ENCODE measurements around the gene SPDEF. TPM values are rescaled to one million over a fixed set of nuclear protein-coding genes. Genes with fewer than 3 reads are reported as not detected.

Gene SPDEF
- total RNA-seq, 2 donors from 2014 or later: 0.16 to 0.34 TPM

GRCh38 chr6:34514112-34514511 is 42.0 kb downstream of the SPDEF start:
- ATAC-seq (replicated peaks in 1 of 2): no peak
- H3K9me3 Mint-ChIP-seq: peaks cover 2% of the 10 kb centered on the region in 2 donors
- peaks cover 2 to 4% of the 10 kb centered on the region in 2 donors for H3K36me3 Mint-ChIP-seq (ENCODE audit: insufficient read depth in 2 of 2)
- no peak overlapping the region for H3K27ac Mint-ChIP-seq
- DNase-seq: no peak
- peaks cover 4% of the 10 kb centered on the region for H3K4me1 Mint-ChIP-seq (ENCODE audit: low read depth)
- no peak overlapping the region for H3K4me3 Mint-ChIP-seq
- H3K27me3 Mint-ChIP-seq (ENCODE audit: low read depth): peaks cover 17% of the 10 kb centered on the region

GRCh38 chr6:34513646-34514045 is 42.5 kb downstream of the SPDEF start:
- no peak for DNase-seq
- Mint-ChIP-seq H3K27me3 (ENCODE audit: low read depth) (peaks cover 17% of the 10 kb centered on the region), H3K4me1 (ENCODE audit: low read depth) (peaks cover 4% of the 10 kb centered on the region), H3K36me3 (ENCODE audit: insufficient read depth in 2 of 2) (peaks cover 2 to 4% of the 10 kb centered on the region in 2 donors), H3K9me3 (peaks cover 2% of the 10 kb centered on the region in 2 donors), H3K27ac (no peak overlapping the region), H3K4me3 (no peak overlapping the region)
- ATAC-seq (replicated peaks in 1 of 2): no peak

GRCh38 chr6:34512738-34513115 is 43.4 kb downstream of the SPDEF start:
- DNase-seq (no peak), ATAC-seq (replicated peaks in 1 of 2) (no peak)
- Mint-ChIP-seq H3K4me1 (ENCODE audit: low read depth) (peaks cover 4% of the 10 kb centered on the region), H3K36me3 (ENCODE audit: insufficient read depth in 2 of 2) (peaks cover 2 to 4% of the 10 kb centered on the region in 2 donors), H3K27ac (no peak overlapping the region), H3K4me3 (no peak overlapping the region), H3K9me3 (peaks cover 2% of the 10 kb centered on the region in 2 donors), H3K27me3 (ENCODE audit: low read depth) (peaks cover 17% of the 10 kb centered on the region)

- no peak overlapping the region for H3K27ac Mint-ChIP-seq
- ATAC-seq (replicated peaks in 1 of 2) (no peak), DNase-seq (no peak)
- peaks cover 2% of the 10 kb centered on the region in 2 donors for H3K9me3 Mint-ChIP-seq
- peaks cover 14% of the 10 kb centered on the region for H3K27me3 Mint-ChIP-seq (ENCODE audit: low read depth)
- H3K36me3 Mint-ChIP-seq (ENCODE audit: insufficient read depth in 2 of 2): peaks cover 2 to 4% of the 10 kb centered on the region in 2 donors
- no peak overlapping the region for H3K4me3 Mint-ChIP-seq
- peaks cover 4% of the 10 kb centered on the region for H3K4me1 Mint-ChIP-seq (ENCODE audit: low read depth)
These were observed 44.0 kb downstream of the SPDEF start for GRCh38 chr6:34511915-34512737.

- Mint-ChIP-seq H3K4me3 (no peak overlapping the region), H3K9me3 (peaks cover 2% of the 10 kb centered on the region in 2 donors), H3K36me3 (ENCODE audit: insufficient read depth in 2 of 2) (peaks cover 2 to 4% of the 10 kb centered on the region in 2 donors), H3K27ac (no peak overlapping the region), H3K27me3 (ENCODE audit: low read depth) (peaks cover 11% of the 10 kb centered on the region), H3K4me1 (ENCODE audit: low read depth) (peaks cover 4% of the 10 kb centered on the region)
- no peak for DNase-seq
- no peak for ATAC-seq (replicated peaks in 1 of 2)
These were observed 44.8 kb downstream of the SPDEF start for GRCh38 chr6:34511214-34511914.

GRCh38 chr6:34510299-34510698 is 45.8 kb downstream of the SPDEF start:
- H3K9me3 Mint-ChIP-seq: peaks cover 2% of the 10 kb centered on the region in 2 donors
- peaks cover 2 to 4% of the 10 kb centered on the region in 2 donors for H3K36me3 Mint-ChIP-seq (ENCODE audit: insufficient read depth in 2 of 2)
- peaks cover 11% of the 10 kb centered on the region for H3K27me3 Mint-ChIP-seq (ENCODE audit: low read depth)
- no peak overlapping the region for H3K4me3 Mint-ChIP-seq
- H3K4me1 Mint-ChIP-seq (ENCODE audit: low read depth): peaks cover 4% of the 10 kb centered on the region
- ATAC-seq (replicated peaks in 1 of 2): no peak
- H3K27ac Mint-ChIP-seq: no peak overlapping the region
- no peak for DNase-seq

- H3K27ac Mint-ChIP-seq: no peak overlapping the region
- ATAC-seq (replicated peaks in 1 of 2) (no peak), DNase-seq (no peak)
- peaks cover 2% of the 10 kb centered on the region in 2 donors for H3K9me3 Mint-ChIP-seq
- peaks cover 4% of the 10 kb centered on the region for H3K4me1 Mint-ChIP-seq (ENCODE audit: low read depth)
- peaks cover 11% of the 10 kb centered on the region for H3K27me3 Mint-ChIP-seq (ENCODE audit: low read depth)
- no peak overlapping the region for H3K4me3 Mint-ChIP-seq
- H3K36me3 Mint-ChIP-seq (ENCODE audit: insufficient read depth in 2 of 2): peaks cover 2 to 4% of the 10 kb centered on the region in 2 donors
These were observed 46.3 kb downstream of the SPDEF start for GRCh38 chr6:34509782-34510181.

- Mint-ChIP-seq H3K4me3 (no peak overlapping the region), H3K27me3 (ENCODE audit: low read depth) (no peaks in the 10 kb centered on the region), H3K36me3 (ENCODE audit: insufficient read depth in 2 of 2) (peaks cover 2 to 4% of the 10 kb centered on the region in 2 donors), H3K27ac (no peak overlapping the region), H3K9me3 (peaks cover 2% of the 10 kb centered on the region in 2 donors), H3K4me1 (ENCODE audit: low read depth) (no peaks in the 10 kb centered on the region)
- ATAC-seq (replicated peaks in 1 of 2): no peak
- DNase-seq: no peak
These were observed 47.7 kb downstream of the SPDEF start for GRCh38 chr6:34508425-34508824.

GRCh38 chr6:34506718-34507117 is 49.4 kb downstream of the SPDEF start:
- no peaks in the 10 kb centered on the region for H3K4me1 Mint-ChIP-seq (ENCODE audit: low read depth)
- H3K36me3 Mint-ChIP-seq (ENCODE audit: insufficient read depth in 2 of 2): peaks cover 2 to 4% of the 10 kb centered on the region in 2 donors
- no peak for DNase-seq
- H3K27me3 Mint-ChIP-seq (ENCODE audit: low read depth): no peaks in the 10 kb centered on the region
- H3K4me3 Mint-ChIP-seq: no peak overlapping the region
- H3K27ac Mint-ChIP-seq: no peak overlapping the region
- H3K9me3 Mint-ChIP-seq: peaks cover 2% of the 10 kb centered on the region in 2 donors
- ATAC-seq (replicated peaks in 1 of 2): no peak

GRCh38 chr6:34497411-34497810 is 58.7 kb downstream of the SPDEF start:
- ATAC-seq (replicated peaks in 1 of 2) (no peak), DNase-seq (no peak)
- no peak overlapping the region for H3K4me3 Mint-ChIP-seq
- H3K4me1 Mint-ChIP-seq (ENCODE audit: low read depth): no peaks in the 10 kb centered on the region
- H3K27ac Mint-ChIP-seq: no peak overlapping the region
- no peaks in the 10 kb centered on the region for H3K27me3 Mint-ChIP-seq (ENCODE audit: low read depth)
- peaks cover 1 to 2% of the 10 kb centered on the region in 2 donors for H3K36me3 Mint-ChIP-seq (ENCODE audit: insufficient read depth in 2 of 2)
- no peaks in the 10 kb centered on the region for H3K9me3 Mint-ChIP-seq

- DNase-seq: no peak
- Mint-ChIP-seq H3K36me3 (ENCODE audit: insufficient read depth in 2 of 2) (peaks cover 0 to 1% of the 10 kb centered on the region in 2 donors), H3K9me3 (no peaks in the 10 kb centered on the region), H3K4me3 (no peak overlapping the region), H3K27ac (no peak overlapping the region), H3K4me1 (ENCODE audit: low read depth) (peaks cover 2% of the 10 kb centered on the region), H3K27me3 (ENCODE audit: low read depth) (no peaks in the 10 kb centered on the region)
- ATAC-seq (replicated peaks in 1 of 2): no peak
These were observed 59.9 kb downstream of the SPDEF start for GRCh38 chr6:34496103-34496685.

- Mint-ChIP-seq H3K36me3 (ENCODE audit: insufficient read depth in 2 of 2) (peaks cover 0 to 1% of the 10 kb centered on the region in 2 donors), H3K4me1 (ENCODE audit: low read depth) (peaks cover 7% of the 10 kb centered on the region), H3K9me3 (no peaks in the 10 kb centered on the region), H3K4me3 (no peak overlapping the region), H3K27ac (no peak overlapping the region), H3K27me3 (ENCODE audit: low read depth) (no peaks in the 10 kb centered on the region)
- no peak for DNase-seq
- no peak for ATAC-seq (replicated peaks in 1 of 2)
These were observed 61.2 kb downstream of the SPDEF start for GRCh38 chr6:34494973-34495372.

- no peak overlapping the region for H3K27ac Mint-ChIP-seq
- H3K9me3 Mint-ChIP-seq: no peaks in the 10 kb centered on the region
- no peaks in the 10 kb centered on the region for H3K36me3 Mint-ChIP-seq (ENCODE audit: insufficient read depth in 2 of 2)
- no peak overlapping the region for H3K4me3 Mint-ChIP-seq
- no peaks in the 10 kb centered on the region for H3K27me3 Mint-ChIP-seq (ENCODE audit: low read depth)
- no peak for ATAC-seq (replicated peaks in 1 of 2)
- DNase-seq: no peak
- peaks cover 7% of the 10 kb centered on the region for H3K4me1 Mint-ChIP-seq (ENCODE audit: low read depth)
These were observed 62.8 kb downstream of the SPDEF start for GRCh38 chr6:34493344-34493743.
